HEK293 (cell line): ENCODE results near the gene KLK7.

Experiments
- IKZF3 ChIP-seq: fragments of 450-650 bp; IDR thresholded peaks from 2 replicates; pipeline ENCODE4 v1.5.0; 2018; ENCODE audit warnings: missing biosample characterization, mild to moderate bottlenecking, missing genetic modification characterization, moderate library complexity
- SCRT1 ChIP-seq: fragments of 450-650 bp; formaldehyde crosslinking; IDR thresholded peaks from 2 replicates; pipeline ENCODE4 v1.5.1; 2016; ENCODE audit warnings: missing biosample characterization, missing genetic modification characterization, borderline replicate concordance
- SP2 ChIP-seq: fragments of 450-650 bp; formaldehyde crosslinking; IDR thresholded peaks from 2 replicates; pipeline ENCODE4 v1.5.1; 2016; ENCODE audit warnings: missing biosample characterization, missing genetic modification characterization
- TRIM28 ChIP-seq: IDR thresholded peaks from 2 replicates; pipeline ENCODE4 v1.6.1; 2011; ENCODE audit warnings: low read length, control low read depth, borderline replicate concordance
- ZBTB21 ChIP-seq: fragments of 450-650 bp; formaldehyde crosslinking; IDR thresholded peaks from 2 replicates; pipeline ENCODE4 v1.5.1; 2017; ENCODE audit warnings: missing biosample characterization, missing genetic modification characterization
- ZNF114 ChIP-seq: fragments of 450-650 bp; formaldehyde crosslinking; IDR thresholded peaks from 2 replicates; pipeline ENCODE4 v1.5.0; 2017; ENCODE audit warnings: missing biosample characterization, missing genetic modification characterization
- ZNF423 ChIP-seq: fragments of 450-650 bp; formaldehyde crosslinking; IDR thresholded peaks from 2 replicates; pipeline ENCODE4 v1.5.1; 2016; ENCODE audit warnings: missing biosample characterization, missing genetic modification characterization
- ZNF785 ChIP-seq: fragments of 450-650 bp; formaldehyde crosslinking; IDR thresholded peaks from 2 replicates; pipeline ENCODE4 v1.5.1; 2016; ENCODE audit warnings: missing biosample characterization, missing genetic modification characterization
- ZNF792 ChIP-seq: fragments of 450-650 bp; formaldehyde crosslinking; IDR thresholded peaks from 2 replicates; pipeline ENCODE4 v1.5.1; 2016; ENCODE audit warnings: missing biosample characterization, missing genetic modification characterization
- ZNF830 ChIP-seq: fragments of 450-650 bp; IDR thresholded peaks from 2 replicates; pipeline ENCODE4 v1.5.0; 2018; ENCODE audit warnings: missing biosample characterization, missing genetic modification characterization, low read depth, mild to moderate bottlenecking, moderate library complexity
- TF ChIP-seq, protein P1 (sequence below): fragments of 450-650 bp; formaldehyde crosslinking; IDR thresholded peaks from 2 replicates; pipeline ENCODE4 v1.5.1; 2017; ENCODE audit warnings: missing biosample characterization, missing genetic modification characterization
- TF ChIP-seq, protein P2 (sequence below): fragments of 450-650 bp; formaldehyde crosslinking; IDR thresholded peaks from 2 replicates; pipeline ENCODE4 v1.5.1; 2016; ENCODE audit warnings: missing biosample characterization, missing genetic modification characterization
- TF ChIP-seq, protein P3 (sequence below): fragments of 450-650 bp; formaldehyde crosslinking; IDR thresholded peaks from 2 replicates; pipeline ENCODE4 v1.5.1; 2016; ENCODE audit warnings: missing biosample characterization, missing genetic modification characterization, borderline replicate concordance
- TF ChIP-seq, protein P4 (sequence below): fragments of 450-650 bp; formaldehyde crosslinking; IDR thresholded peaks from 2 replicates; pipeline ENCODE4 v1.5.1; 2017; ENCODE audit warnings: missing biosample characterization, mild to moderate bottlenecking, missing genetic modification characterization, moderate library complexity

DNA sequence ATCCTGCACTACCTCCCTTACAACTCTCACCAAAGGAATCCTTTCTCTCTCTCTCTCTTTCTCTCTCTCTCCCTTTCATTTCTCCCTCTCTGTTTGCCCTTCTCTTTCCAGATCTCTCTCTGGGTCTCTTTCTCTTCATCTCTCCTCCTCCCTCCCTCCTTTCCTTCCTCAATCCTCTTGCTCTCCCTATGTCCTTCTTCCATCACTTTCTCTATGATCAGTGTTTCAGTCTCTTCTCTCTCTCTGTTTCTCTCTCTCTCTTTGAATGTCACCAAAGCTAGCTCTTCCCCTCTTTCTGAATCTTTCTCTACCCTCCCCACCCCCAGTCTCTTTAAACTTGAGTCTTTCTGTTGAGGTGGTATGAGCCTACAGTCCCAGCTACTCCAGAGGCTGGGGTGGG lies 52.7 kb downstream of the KLK7 start:
- no peak for TF ChIP-seq ZNF792 (tag by site-specific recombination)
- TF ChIP-seq, protein P1, sequence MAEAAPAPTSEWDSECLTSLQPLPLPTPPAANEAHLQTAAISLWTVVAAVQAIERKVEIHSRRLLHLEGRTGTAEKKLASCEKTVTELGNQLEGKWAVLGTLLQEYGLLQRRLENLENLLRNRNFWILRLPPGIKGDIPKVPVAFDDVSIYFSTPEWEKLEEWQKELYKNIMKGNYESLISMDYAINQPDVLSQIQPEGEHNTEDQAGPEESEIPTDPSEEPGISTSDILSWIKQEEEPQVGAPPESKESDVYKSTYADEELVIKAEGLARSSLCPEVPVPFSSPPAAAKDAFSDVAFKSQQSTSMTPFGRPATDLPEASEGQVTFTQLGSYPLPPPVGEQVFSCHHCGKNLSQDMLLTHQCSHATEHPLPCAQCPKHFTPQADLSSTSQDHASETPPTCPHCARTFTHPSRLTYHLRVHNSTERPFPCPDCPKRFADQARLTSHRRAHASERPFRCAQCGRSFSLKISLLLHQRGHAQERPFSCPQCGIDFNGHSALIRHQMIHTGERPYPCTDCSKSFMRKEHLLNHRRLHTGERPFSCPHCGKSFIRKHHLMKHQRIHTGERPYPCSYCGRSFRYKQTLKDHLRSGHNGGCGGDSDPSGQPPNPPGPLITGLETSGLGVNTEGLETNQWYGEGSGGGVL: no peak
- no peak for TF ChIP-seq ZBTB21 (tag by site-specific recombination)
- TF ChIP-seq, protein P2, sequence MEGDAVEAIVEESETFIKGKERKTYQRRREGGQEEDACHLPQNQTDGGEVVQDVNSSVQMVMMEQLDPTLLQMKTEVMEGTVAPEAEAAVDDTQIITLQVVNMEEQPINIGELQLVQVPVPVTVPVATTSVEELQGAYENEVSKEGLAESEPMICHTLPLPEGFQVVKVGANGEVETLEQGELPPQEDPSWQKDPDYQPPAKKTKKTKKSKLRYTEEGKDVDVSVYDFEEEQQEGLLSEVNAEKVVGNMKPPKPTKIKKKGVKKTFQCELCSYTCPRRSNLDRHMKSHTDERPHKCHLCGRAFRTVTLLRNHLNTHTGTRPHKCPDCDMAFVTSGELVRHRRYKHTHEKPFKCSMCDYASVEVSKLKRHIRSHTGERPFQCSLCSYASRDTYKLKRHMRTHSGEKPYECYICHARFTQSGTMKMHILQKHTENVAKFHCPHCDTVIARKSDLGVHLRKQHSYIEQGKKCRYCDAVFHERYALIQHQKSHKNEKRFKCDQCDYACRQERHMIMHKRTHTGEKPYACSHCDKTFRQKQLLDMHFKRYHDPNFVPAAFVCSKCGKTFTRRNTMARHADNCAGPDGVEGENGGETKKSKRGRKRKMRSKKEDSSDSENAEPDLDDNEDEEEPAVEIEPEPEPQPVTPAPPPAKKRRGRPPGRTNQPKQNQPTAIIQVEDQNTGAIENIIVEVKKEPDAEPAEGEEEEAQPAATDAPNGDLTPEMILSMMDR (tag by site-specific recombination): no peak
- TF ChIP-seq ZNF830 (tag by site-specific recombination): no peak
- TF ChIP-seq TRIM28: no peak
- TF ChIP-seq, protein P3, sequence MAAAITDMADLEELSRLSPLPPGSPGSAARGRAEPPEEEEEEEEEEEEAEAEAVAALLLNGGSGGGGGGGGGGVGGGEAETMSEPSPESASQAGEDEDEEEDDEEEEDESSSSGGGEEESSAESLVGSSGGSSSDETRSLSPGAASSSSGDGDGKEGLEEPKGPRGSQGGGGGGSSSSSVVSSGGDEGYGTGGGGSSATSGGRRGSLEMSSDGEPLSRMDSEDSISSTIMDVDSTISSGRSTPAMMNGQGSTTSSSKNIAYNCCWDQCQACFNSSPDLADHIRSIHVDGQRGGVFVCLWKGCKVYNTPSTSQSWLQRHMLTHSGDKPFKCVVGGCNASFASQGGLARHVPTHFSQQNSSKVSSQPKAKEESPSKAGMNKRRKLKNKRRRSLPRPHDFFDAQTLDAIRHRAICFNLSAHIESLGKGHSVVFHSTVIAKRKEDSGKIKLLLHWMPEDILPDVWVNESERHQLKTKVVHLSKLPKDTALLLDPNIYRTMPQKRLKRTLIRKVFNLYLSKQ (tag by site-specific recombination): no peak
- no peak for TF ChIP-seq ZNF423
- TF ChIP-seq SP2: no peak
- TF ChIP-seq IKZF3 (tag by site-specific recombination): no peak
- TF ChIP-seq, protein P4, sequence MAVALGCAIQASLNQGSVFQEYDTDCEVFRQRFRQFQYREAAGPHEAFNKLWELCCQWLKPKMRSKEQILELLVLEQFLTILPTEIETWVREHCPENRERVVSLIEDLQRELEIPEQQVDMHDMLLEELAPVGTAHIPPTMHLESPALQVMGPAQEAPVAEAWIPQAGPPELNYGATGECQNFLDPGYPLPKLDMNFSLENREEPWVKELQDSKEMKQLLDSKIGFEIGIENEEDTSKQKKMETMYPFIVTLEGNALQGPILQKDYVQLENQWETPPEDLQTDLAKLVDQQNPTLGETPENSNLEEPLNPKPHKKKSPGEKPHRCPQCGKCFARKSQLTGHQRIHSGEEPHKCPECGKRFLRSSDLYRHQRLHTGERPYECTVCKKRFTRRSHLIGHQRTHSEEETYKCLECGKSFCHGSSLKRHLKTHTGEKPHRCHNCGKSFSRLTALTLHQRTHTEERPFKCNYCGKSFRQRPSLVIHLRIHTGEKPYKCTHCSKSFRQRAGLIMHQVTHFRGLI (tag by site-specific recombination): no peak
- no peak for TF ChIP-seq ZNF114 (tag by site-specific recombination)
- TF ChIP-seq ZNF785 (tag by site-specific recombination): no peak
- no peak for TF ChIP-seq SCRT1 (tag by site-specific recombination)
